SK-N-MC (cell line): ENCODE measurements around the gene SIN3A.

Experiments
- EZH2 ChIP-seq: fragments of 200-600 bp; sonication (generic); IDR thresholded peaks from one replicate; pipeline ENCODE4 v1.6.1; 2017; ENCODE audit warnings: antibody characterized with exemption
- POLR2AphosphoS5 ChIP-seq: IDR thresholded peaks from 2 replicates; pipeline ENCODE4 v1.6.1; 2012; ENCODE audit warnings: mild to moderate bottlenecking, low read depth, low read length, borderline replicate concordance

GRCh38 chr15:75355369-75355768 is 96.1 kb downstream of the SIN3A start:
- TF ChIP-seq EZH2 (no peak), POLR2AphosphoS5 (no peak)
